DOHH2 (cell line): ENCODE measurements around the gene ANO10.
"Not testable (repeated sequence)": the region's sequence is repeated elsewhere in the genome, so short reads cannot be mapped to it uniquely, and the experiment has no call there.

Source experiments
- H3F3A ChIP-seq: fragments of 200-600 bp; sonication (generic), shearing (Covaris generic); 2 replicates; pipeline ENCODE4 v1.6.0; 2016; ENCODE audit warnings: antibody characterized with exemption, mild to moderate bottlenecking; ENCODE audit not compliant: control insufficient read depth, insufficient read depth
- H3K27ac ChIP-seq: fragments of 200-600 bp; sonication (generic); 2 replicates; pipeline ENCODE4 v1.5.1; 2014; ENCODE audit warnings: low read depth, mild to moderate bottlenecking, low read length, moderate library complexity
- H3K27me3 ChIP-seq: fragments of 200-600 bp; sonication (generic); 2 replicates; pipeline ENCODE4 v1.6.1; 2014; ENCODE audit warnings: mild to moderate bottlenecking, low read length, mixed read lengths; ENCODE audit not compliant: control insufficient read depth
- H3K36me3 ChIP-seq: fragments of 200-600 bp; sonication (generic); 2 replicates; pipeline ENCODE4 v1.6.1; 2014; ENCODE audit warnings: mild to moderate bottlenecking, low read length, moderate library complexity, mixed read lengths; ENCODE audit not compliant: control insufficient read depth
- H3K4me1 ChIP-seq: fragments of 200-600 bp; sonication (generic); 2 replicates; pipeline ENCODE4 v1.6.1; 2014; ENCODE audit warnings: mild to moderate bottlenecking, low read length, mixed read lengths; ENCODE audit not compliant: control insufficient read depth
- H3K4me2 ChIP-seq: fragments of 200-600 bp; sonication (generic); 2 replicates; pipeline ENCODE4 v1.6.0; 2014; ENCODE audit warnings: mild to moderate bottlenecking, low read length, moderate library complexity
- H3K4me3 ChIP-seq: fragments of 200-600 bp; sonication (generic); 2 replicates; pipeline ENCODE4 v1.5.1; 2014; ENCODE audit warnings: mild to moderate bottlenecking, low read length, mixed read lengths
- H3K79me2 ChIP-seq: fragments of 200-600 bp; sonication (generic); 2 replicates; pipeline ENCODE4 v1.6.1; 2014; ENCODE audit warnings: mild to moderate bottlenecking, low read length, mixed read lengths; ENCODE audit not compliant: control insufficient read depth
- H3K9me2 ChIP-seq: fragments of 200-600 bp; sonication (generic); replicated peaks from 2 replicates; pipeline ENCODE4 v1.6.1; 2014; ENCODE audit warnings: mild to moderate bottlenecking, low read length, mixed read lengths; ENCODE audit not compliant: control insufficient read depth
- H3K9me3 ChIP-seq: fragments of 200-600 bp; sonication (generic); 2 replicates; pipeline ENCODE4 v1.6.1; 2014; ENCODE audit warnings: antibody characterized with exemption, low read length, mixed read lengths; ENCODE audit not compliant: control insufficient read depth, insufficient read depth
- H4K20me1 ChIP-seq: fragments of 200-600 bp; sonication (generic); 2 replicates; pipeline ENCODE4 v1.6.0; 2014; ENCODE audit warnings: low read depth, mild to moderate bottlenecking, antibody characterized with exemption, low read length, moderate library complexity; ENCODE audit not compliant: control insufficient read depth, insufficient read depth
- EZH2phosphoT487 ChIP-seq: fragments of 200-600 bp; sonication (generic); IDR thresholded peaks from 2 replicates; pipeline ENCODE4 v1.6.1; 2017; ENCODE audit warnings: borderline replicate concordance, mild to moderate bottlenecking, antibody characterized with exemption, low read length, moderate library complexity, mixed read lengths
- TF ChIP-seq, protein P1 (sequence below): fragments of 200-600 bp; sonication (generic); IDR thresholded peaks from one replicate; pipeline ENCODE4 v1.5.1; 2014; ENCODE audit warnings: antibody characterized with exemption, mild to moderate bottlenecking, low read depth, low read length; ENCODE audit not compliant: poor library complexity, severe bottlenecking

Gene ANO10

DNA sequence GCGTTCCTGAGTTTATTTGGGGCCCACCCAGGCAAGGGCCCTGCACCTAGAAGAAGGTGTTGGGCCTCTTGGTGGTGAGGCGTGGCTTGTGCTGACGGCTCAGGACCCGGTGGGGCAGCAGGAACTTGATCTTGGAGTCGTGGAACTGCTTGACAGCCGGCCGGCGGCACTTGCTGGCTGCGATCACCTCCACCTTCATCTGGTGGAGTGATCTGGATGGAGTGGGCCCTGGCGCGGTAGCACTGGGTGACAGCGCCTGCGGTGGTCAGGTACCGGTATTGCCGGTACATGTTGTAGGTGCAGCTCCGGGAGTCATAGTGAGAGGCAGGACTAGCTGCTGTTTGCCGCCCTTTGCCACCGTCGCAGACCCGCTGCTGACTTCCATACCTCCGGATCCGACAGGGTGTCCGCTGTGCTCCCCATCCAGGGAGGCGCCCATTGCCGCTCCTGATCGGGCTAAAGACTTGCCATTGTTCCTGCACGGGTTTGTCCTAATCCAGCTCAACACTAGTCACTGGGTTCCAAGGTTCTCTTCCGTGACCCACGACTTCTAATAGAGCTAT, 136.8 kb downstream of the ANO10 start:
- Histone ChIP-seq H3F3A (no peaks in the 10 kb centered on the region), H3K27me3 (peaks cover 4% of the 10 kb centered on the region; the same call in 1 of the 2 replicates), H3K9me3 (no peaks in the 10 kb centered on the region), H3K4me2 (no peak overlapping the region), H3K36me3 (no peaks in the 10 kb centered on the region), H3K27ac (no peak overlapping the region), H4K20me1 (no peaks in the 10 kb centered on the region), H3K79me2 (no peaks in the 10 kb centered on the region), H3K4me1 (no peaks in the 10 kb centered on the region), H3K9me2 (no peaks in the 10 kb centered on the region), H3K4me3 (no peak overlapping the region)
- TF ChIP-seq, protein P1, sequence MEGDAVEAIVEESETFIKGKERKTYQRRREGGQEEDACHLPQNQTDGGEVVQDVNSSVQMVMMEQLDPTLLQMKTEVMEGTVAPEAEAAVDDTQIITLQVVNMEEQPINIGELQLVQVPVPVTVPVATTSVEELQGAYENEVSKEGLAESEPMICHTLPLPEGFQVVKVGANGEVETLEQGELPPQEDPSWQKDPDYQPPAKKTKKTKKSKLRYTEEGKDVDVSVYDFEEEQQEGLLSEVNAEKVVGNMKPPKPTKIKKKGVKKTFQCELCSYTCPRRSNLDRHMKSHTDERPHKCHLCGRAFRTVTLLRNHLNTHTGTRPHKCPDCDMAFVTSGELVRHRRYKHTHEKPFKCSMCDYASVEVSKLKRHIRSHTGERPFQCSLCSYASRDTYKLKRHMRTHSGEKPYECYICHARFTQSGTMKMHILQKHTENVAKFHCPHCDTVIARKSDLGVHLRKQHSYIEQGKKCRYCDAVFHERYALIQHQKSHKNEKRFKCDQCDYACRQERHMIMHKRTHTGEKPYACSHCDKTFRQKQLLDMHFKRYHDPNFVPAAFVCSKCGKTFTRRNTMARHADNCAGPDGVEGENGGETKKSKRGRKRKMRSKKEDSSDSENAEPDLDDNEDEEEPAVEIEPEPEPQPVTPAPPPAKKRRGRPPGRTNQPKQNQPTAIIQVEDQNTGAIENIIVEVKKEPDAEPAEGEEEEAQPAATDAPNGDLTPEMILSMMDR = no peak
- TF ChIP-seq EZH2phosphoT487 = no peak

DNA sequence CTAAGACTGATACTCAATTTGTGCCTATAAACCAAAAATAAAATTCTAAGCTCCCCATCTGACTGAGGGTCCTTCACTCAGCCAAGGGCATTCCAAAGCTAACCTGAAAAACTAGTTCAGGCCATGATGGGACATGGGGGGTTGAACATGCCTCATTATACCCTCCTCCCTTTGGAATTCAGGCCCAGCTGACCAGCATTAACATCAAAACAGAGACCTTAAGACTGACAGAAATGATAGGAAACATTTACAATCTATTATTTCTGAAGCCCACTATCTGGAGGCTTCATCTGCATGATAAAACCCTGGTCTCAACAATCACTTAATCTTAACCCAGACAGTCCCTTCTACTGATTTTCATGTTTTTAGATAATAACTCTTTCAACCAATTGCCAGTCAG, 140.4 kb downstream of the ANO10 start:
- H3K27me3 ChIP-seq = peaks cover 4% of the 10 kb centered on the region; the same call in 1 of the 2 replicates
- H3K4me1 ChIP-seq = no peaks in the 10 kb centered on the region
- H3F3A ChIP-seq = no peaks in the 10 kb centered on the region
- H3K27ac ChIP-seq = no peak overlapping the region
- H3K9me2 ChIP-seq = no peaks in the 10 kb centered on the region
- no peaks in the 10 kb centered on the region for H3K9me3 ChIP-seq
- no peaks in the 10 kb centered on the region for H3K79me2 ChIP-seq
- no peaks in the 10 kb centered on the region for H3K36me3 ChIP-seq
- no peaks in the 10 kb centered on the region for H4K20me1 ChIP-seq
- TF ChIP-seq, protein P1 = no peak
- no peak for TF ChIP-seq EZH2phosphoT487
- H3K4me2 ChIP-seq = no peak overlapping the region
- no peak overlapping the region for H3K4me3 ChIP-seq

DNA sequence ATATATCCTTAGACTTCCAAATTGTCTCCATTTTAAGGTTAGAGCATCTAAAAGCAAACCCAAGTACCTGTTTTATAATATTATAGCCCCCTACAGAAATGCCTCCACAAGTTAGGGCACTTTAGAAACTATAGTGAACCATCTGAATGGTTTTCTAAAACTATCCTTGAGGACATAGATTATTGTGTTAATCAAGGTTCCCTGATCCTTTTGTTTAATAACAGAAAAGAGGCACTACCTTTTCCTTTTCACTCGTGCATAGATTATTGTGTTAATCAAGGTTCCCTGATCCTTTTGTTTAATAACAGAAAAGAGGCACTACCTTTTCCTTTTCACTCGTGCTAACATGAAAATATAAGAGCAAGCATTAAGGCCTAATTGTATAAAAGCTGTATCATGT, 143.0 kb downstream of the ANO10 start:
- H3K4me1 ChIP-seq, H3K36me3 ChIP-seq, H3K4me2 ChIP-seq, H3K27ac ChIP-seq, H3K27me3 ChIP-seq, H3K79me2 ChIP-seq, H3K4me3 ChIP-seq, H3K9me3 ChIP-seq, H3F3A ChIP-seq, H4K20me1 ChIP-seq, H3K9me2 ChIP-seq: not testable (repeated sequence)

DNA sequence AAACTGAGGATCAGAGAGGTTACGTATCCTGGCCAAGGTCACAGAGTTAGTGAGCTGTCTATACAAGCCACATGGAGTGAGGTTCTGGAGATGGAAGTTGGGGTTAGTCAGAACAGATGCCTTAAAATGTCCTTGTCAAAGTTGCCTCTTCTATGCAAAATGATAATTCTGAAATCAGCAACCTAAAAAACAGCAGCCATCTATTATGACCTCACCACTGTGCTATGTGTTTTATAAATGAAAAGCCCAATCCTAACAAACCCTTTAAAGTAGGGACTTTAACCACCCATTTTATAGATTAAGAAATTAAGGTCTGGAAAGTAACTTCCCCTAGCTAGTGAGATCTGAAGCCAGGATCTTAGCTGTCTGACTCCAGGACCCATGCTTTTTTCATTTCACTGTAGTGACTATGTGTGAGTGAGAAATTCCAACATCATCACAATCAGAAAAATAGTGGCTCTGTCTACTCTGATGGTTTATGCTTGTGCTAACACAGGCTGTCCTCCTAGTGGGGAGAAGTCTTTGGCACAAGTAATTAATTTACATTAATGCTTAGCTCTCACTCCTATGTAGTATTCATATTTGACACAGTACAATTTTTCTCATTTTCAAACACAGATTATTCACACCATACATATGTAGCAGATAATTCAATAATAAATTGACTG, 143.6 kb downstream of the ANO10 start:
- Histone ChIP-seq H3K27ac (no peak overlapping the region), H4K20me1 (no peaks in the 10 kb centered on the region), H3F3A (no peaks in the 10 kb centered on the region), H3K9me3 (no peaks in the 10 kb centered on the region), H3K27me3 (peaks cover 4% of the 10 kb centered on the region; the same call in 1 of the 2 replicates), H3K4me1 (no peaks in the 10 kb centered on the region), H3K4me2 (no peak overlapping the region), H3K4me3 (no peak overlapping the region), H3K9me2 (no peaks in the 10 kb centered on the region), H3K79me2 (no peaks in the 10 kb centered on the region), H3K36me3 (no peaks in the 10 kb centered on the region)
- TF ChIP-seq, protein P1 = no peak
- no peak for TF ChIP-seq EZH2phosphoT487
